Type B pancreatic cell (in vitro differentiated cells): ENCODE measurements around the gene MAP2K3. TPM values are rescaled to one million over a fixed set of nuclear protein-coding genes. Genes with fewer than 3 reads are reported as not detected.

Experiments used
- DNase-seq: peaks from one replicate; pipeline ENCODE4 v3.0.0; 2021; ENCODE audit warnings: mixed read lengths; ENCODE audit not compliant: unreplicated experiment; ENCODE audit errors: extremely low spot score
- H3K27ac Mint-ChIP-seq: 2 replicates; pipeline ENCODE4 v1.8.0; 2021; ENCODE audit warnings: mild to moderate bottlenecking, mixed read lengths
- H3K27me3 Mint-ChIP-seq: 2 replicates; pipeline ENCODE4 v1.8.0; 2021; ENCODE audit warnings: mixed read lengths
- H3K36me3 Mint-ChIP-seq: 2 replicates; pipeline ENCODE4 v1.8.0; 2021; ENCODE audit warnings: mixed read lengths
- H3K4me1 Mint-ChIP-seq: one replicate; pipeline ENCODE4 v1.8.0; 2021; ENCODE audit warnings: mixed read lengths; ENCODE audit not compliant: unreplicated experiment
- H3K4me3 Mint-ChIP-seq: 2 replicates; pipeline ENCODE4 v1.8.0; 2021; ENCODE audit warnings: mild to moderate bottlenecking, mixed read lengths
- H3K9me3 Mint-ChIP-seq: 2 replicates; pipeline ENCODE4 v1.8.0; 2021; ENCODE audit warnings: mixed read lengths
- total RNA-seq: library from RNA; stranded (reverse); gene quantifications from 2 replicates; pipeline ENCODE4 v1.2.1, GENCODE V29; 2021; ENCODE audit warnings: low replicate concordance
- TF ChIP-seq, protein P1 (sequence below): fragments of 200-600 bp; sonication (generic); conservative IDR thresholded peaks from 2 replicates; pipeline ENCODE4 v1.5.0; 2021; ENCODE audit warnings: antibody characterized with exemption, mild to moderate bottlenecking

MAP2K3 gene
- total RNA-seq, 1 donor from 2014 or later = 23.6 TPM

GRCh38 chr17:21291357-21291756 is 6.8 kb downstream of the MAP2K3 start:
- Mint-ChIP-seq H3K4me1 (peaks cover 4% of the 10 kb centered on the region), H3K4me3 (no peak overlapping the region), H3K9me3 (no peaks in the 10 kb centered on the region), H3K27me3 (no peaks in the 10 kb centered on the region), H3K36me3 (no peaks in the 10 kb centered on the region), H3K27ac (no peak overlapping the region)
- TF ChIP-seq, protein P1, sequence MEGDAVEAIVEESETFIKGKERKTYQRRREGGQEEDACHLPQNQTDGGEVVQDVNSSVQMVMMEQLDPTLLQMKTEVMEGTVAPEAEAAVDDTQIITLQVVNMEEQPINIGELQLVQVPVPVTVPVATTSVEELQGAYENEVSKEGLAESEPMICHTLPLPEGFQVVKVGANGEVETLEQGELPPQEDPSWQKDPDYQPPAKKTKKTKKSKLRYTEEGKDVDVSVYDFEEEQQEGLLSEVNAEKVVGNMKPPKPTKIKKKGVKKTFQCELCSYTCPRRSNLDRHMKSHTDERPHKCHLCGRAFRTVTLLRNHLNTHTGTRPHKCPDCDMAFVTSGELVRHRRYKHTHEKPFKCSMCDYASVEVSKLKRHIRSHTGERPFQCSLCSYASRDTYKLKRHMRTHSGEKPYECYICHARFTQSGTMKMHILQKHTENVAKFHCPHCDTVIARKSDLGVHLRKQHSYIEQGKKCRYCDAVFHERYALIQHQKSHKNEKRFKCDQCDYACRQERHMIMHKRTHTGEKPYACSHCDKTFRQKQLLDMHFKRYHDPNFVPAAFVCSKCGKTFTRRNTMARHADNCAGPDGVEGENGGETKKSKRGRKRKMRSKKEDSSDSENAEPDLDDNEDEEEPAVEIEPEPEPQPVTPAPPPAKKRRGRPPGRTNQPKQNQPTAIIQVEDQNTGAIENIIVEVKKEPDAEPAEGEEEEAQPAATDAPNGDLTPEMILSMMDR = no peak
- DNase-seq = no peak

DNA sequence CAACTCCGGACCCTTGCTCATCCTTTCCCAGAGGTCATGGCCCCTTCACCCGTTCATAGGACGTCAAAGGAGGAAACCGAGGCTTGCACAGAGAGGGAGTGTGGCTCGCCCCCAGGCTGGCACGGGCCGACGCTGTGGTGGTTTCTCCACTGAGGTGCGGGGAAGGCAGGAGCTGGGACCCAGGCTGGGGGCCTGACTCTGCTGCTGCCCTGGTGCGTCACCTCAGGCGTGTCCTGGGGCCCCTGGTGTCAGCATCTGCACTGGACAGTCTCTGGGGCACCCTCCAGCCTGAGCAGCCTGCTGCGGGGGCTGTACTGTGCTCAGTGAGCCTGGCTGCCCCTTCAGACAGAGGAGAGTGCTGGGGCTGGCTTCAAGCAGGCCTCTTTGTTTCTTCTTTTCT is 7.4 kb downstream of the MAP2K3 start:
- no peak for DNase-seq
- TF ChIP-seq, protein P1 = no peak
- no peaks in the 10 kb centered on the region for H3K36me3 Mint-ChIP-seq
- H3K9me3 Mint-ChIP-seq = no peaks in the 10 kb centered on the region
- no peaks in the 10 kb centered on the region for H3K27me3 Mint-ChIP-seq
- H3K4me3 Mint-ChIP-seq = no peak overlapping the region
- no peak overlapping the region for H3K27ac Mint-ChIP-seq
- no peaks in the 10 kb centered on the region for H3K4me1 Mint-ChIP-seq

DNA sequence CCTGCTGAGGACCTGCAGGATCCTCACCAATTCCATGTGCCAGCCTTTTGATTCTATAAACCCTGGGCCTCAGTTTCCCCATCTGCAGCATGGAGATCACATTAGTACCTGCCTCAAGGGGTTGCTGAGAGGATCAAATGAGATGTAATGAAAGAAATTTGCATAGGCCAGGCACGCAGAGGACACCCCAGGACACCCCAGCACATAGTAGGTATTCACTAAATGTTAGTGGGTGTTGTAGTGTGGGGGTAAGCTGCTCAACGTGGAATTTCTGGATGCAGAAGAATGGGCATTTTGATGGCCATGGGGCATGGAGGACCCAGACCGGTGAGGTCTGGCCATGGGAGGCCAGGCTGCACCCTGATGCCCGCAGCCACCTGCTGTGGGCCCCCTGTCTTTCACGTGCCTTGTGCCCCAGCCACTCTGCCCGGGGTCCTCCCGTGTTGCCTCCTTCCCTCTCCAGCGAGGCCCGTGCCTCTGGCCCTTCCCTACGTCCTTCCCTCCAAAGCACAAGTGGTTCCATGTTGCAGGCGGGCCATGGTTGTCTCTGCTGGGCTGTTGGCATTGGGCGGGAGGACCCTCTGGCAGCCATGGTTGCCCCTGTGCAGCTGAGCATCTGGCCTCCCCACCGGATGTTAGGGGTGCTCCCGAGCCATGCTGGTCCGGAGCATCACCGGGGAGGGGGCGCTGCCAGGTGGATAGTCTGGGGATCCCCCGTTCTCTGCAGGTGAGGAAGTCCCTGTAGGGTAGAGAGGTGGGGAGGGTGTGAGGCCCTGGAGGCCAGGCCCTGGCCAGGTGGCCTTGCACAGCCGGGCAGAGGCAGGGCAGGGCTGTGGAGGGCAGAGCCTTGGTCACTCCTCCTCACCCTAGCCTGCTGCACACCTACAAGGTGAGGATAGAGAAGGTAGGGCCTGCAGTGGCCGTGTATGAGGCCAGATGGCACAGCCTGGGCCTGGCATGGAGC is 8.6 kb downstream of the MAP2K3 start:
- Mint-ChIP-seq H3K4me3 (no peak overlapping the region), H3K36me3 (no peaks in the 10 kb centered on the region), H3K9me3 (no peaks in the 10 kb centered on the region), H3K27ac (no peak overlapping the region), H3K4me1 (no peaks in the 10 kb centered on the region), H3K27me3 (no peaks in the 10 kb centered on the region)
- DNase-seq = no peak
- TF ChIP-seq, protein P1 = no peak

- Mint-ChIP-seq H3K4me3 (no peak overlapping the region), H3K27me3 (no peaks in the 10 kb centered on the region), H3K9me3 (no peaks in the 10 kb centered on the region), H3K4me1 (no peaks in the 10 kb centered on the region), H3K36me3 (no peaks in the 10 kb centered on the region), H3K27ac (no peak overlapping the region)
- TF ChIP-seq, protein P1 = no peak
- DNase-seq = no peak
Observed at GRCh38 chr17:21293831-21294210, 9.3 kb downstream of the MAP2K3 start.

DNA sequence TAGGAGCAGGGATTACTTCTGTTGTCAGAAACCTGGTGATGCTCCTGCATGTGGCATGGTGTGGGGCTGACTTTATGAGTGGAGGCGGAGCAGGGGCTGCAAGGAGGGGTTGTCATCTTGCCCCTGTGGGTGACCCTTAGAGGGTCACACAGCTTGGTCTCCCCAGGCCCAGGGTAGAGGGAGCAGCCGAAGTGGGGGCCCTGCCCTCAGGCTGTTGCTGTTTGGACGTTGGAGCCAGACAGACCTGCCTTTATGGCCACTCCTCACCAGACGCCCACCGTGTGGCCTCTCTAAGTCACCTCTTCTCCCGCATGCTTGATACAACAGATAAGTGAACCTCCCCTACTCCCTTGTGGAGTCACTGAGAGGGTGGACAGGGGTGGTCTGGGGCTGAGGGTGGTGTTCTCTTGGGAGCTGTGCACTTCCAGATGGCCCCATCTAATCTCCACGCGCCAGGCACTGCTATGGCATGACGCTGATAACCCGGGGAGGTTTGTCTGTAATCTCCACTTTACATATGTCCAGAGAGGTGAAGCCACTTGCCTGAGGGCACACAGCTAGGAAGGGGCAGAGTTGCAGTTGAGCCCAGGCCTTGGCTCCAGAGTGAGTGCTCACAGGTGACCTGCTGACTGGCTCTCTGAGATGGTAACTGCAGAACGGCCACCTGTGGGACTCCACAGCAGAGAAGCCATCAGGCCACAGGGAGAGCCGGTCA is 10.0 kb downstream of the MAP2K3 start:
- no peak for DNase-seq
- TF ChIP-seq, protein P1 = no peak
- Mint-ChIP-seq H3K9me3 (no peaks in the 10 kb centered on the region), H3K4me3 (peak overlapping the region; percentile 8), H3K27me3 (no peaks in the 10 kb centered on the region), H3K27ac (peak overlapping the region; percentile 74), H3K36me3 (no peaks in the 10 kb centered on the region), H3K4me1 (no peaks in the 10 kb centered on the region)
